Measurements from ENCODE around the gene GRIA3.

- no peak for TF ChIP-seq CTCF (conservative IDR thresholded peaks at IDR 0.05; ENCODE audit: low read depth, low read length)
- no peak for TF ChIP-seq EZH2 (IDR thresholded peaks at IDR 0.05; ENCODE audit: low read length, unreplicated experiment)
Observed at GRCh38 chrX:123277347-123277746, 93.3 kb downstream of the GRIA3 start.
